Osteoblast (primary cell): Measurements from ENCODE around the gene ZNF789. TPM values are rescaled to one million over a fixed set of nuclear protein-coding genes. Genes with fewer than 3 reads are reported as not detected.

ENCODE experiments used
- DNase-seq: peaks from one replicate; pipeline ENCODE4 v3.0.0; 2011; ENCODE audit warnings: low spot score, mixed read lengths; ENCODE audit not compliant: insufficient read length; ENCODE audit errors: missing footprints
- H2AFZ ChIP-seq: 2 replicates; pipeline ENCODE4 v1.6.0; 2011; ENCODE audit warnings: mild to moderate bottlenecking, low read length
- H3K27ac ChIP-seq: 2 replicates; pipeline ENCODE4 v1.5.1; 2011; ENCODE audit warnings: mild to moderate bottlenecking, low read depth, low read length, moderate library complexity
- H3K27me3 ChIP-seq: 2 replicates; pipeline ENCODE4 v1.6.0; 2012; ENCODE audit warnings: mild to moderate bottlenecking, control low read depth, inconsistent platforms, low read length, moderate library complexity; ENCODE audit not compliant: insufficient read depth
- H3K36me3 ChIP-seq: 2 replicates; pipeline ENCODE4 v1.5.1; 2011; ENCODE audit warnings: mild to moderate bottlenecking, low read length, control low read depth, moderate library complexity; ENCODE audit not compliant: insufficient read depth
- H3K4me1 ChIP-seq: 2 replicates; pipeline ENCODE4 v1.5.1; 2011; ENCODE audit warnings: mild to moderate bottlenecking, low read length, control low read depth, moderate library complexity; ENCODE audit not compliant: insufficient read depth
- H3K4me2 ChIP-seq: 2 replicates; pipeline ENCODE4 v1.6.0; 2011; ENCODE audit warnings: mild to moderate bottlenecking, low read length; ENCODE audit not compliant: insufficient read depth
- H3K4me3 ChIP-seq: fragments of 200-600 bp; sonication (generic); 3 replicates; pipeline ENCODE4 v1.5.1; 2012; ENCODE audit warnings: mild to moderate bottlenecking, low read length, inconsistent platforms; ENCODE audit not compliant: insufficient read depth
- H3K79me2 ChIP-seq: 2 replicates; pipeline ENCODE4 v1.6.0; 2012; ENCODE audit warnings: mild to moderate bottlenecking, low read length, control low read depth, inconsistent platforms; ENCODE audit not compliant: insufficient read depth
- H3K9me3 ChIP-seq: 2 replicates; pipeline ENCODE4 v1.5.1; 2011; ENCODE audit warnings: low read depth, low read length, control low read depth
- H4K20me1 ChIP-seq: 2 replicates; pipeline ENCODE4 v1.6.0; 2012; ENCODE audit warnings: mild to moderate bottlenecking, low read length, control low read depth; ENCODE audit not compliant: insufficient read depth
- total RNA-seq: library from RNA; depleted of rRNA; stranded (reverse); fragments of >200 nt; gene quantifications from 2 replicates; pipeline ENCODE4 v1.2.3, GENCODE V29; 2012
- TF ChIP-seq, protein P1 (sequence below): IDR thresholded peaks from 2 replicates; pipeline ENCODE4 v1.5.1; 2011; ENCODE audit warnings: mild to moderate bottlenecking, low read depth, low read length, moderate library complexity; ENCODE audit errors: extremely low read depth

ZNF789 gene
- total RNA-seq, 1 donor, result 6.9 TPM

DNA sequence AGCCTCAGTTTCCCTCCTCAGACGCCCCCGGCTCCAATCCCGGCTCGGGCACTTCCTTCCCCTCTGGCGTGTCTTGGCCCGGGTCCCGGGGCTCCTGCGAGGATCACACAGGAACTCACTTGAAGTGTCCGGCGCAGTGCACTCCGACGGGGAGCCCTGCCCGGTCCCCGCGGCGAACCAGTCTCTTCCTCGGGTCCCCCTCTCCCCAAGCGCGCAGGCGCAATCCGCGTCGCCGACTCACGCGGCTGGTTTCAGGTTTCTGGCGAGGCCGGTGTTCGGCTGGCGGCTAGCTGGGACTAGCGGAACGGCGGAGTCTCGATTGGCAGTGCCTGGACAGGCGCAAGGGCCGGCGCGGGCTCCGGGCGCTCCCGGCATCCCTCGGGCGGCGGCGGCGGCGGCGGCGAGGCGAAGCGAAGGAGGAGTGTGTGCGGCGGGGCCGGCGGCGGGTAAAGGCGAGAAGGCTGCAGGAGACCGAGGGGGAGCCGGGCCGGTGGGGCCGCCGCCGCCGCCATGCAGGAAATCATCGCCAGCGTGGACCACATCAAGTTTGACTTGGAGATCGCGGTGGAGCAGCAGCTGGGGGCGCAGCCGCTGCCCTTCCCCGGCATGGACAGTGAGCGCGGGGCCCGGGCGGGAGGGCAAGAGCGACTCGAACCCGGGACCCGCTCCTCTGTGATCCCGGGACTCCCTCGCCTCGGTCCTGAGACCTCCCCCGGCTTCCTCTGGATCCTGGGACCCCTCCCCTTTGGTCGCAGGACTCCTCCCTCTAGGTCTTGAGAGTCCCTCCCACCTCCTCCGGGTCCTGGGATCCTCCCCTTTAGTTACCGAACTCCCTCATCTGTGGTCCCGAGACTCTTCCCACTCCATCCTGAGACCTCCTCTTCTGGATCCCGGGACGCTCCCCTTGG is 33.9 kb upstream of the ZNF789 start, which contains the start of the genes CPSF4 and PTCD1:
CPSF4 (plus strand) TSS at position 371 of the 908 bp plus-strand sequence; CDS start at position 511, 140 bp downstream.
PTCD1 (minus strand) TSS at position 226 of the 908 bp plus-strand sequence. CDS start 3,556 bp downstream, outside the sequence.
- TF ChIP-seq, protein P1, sequence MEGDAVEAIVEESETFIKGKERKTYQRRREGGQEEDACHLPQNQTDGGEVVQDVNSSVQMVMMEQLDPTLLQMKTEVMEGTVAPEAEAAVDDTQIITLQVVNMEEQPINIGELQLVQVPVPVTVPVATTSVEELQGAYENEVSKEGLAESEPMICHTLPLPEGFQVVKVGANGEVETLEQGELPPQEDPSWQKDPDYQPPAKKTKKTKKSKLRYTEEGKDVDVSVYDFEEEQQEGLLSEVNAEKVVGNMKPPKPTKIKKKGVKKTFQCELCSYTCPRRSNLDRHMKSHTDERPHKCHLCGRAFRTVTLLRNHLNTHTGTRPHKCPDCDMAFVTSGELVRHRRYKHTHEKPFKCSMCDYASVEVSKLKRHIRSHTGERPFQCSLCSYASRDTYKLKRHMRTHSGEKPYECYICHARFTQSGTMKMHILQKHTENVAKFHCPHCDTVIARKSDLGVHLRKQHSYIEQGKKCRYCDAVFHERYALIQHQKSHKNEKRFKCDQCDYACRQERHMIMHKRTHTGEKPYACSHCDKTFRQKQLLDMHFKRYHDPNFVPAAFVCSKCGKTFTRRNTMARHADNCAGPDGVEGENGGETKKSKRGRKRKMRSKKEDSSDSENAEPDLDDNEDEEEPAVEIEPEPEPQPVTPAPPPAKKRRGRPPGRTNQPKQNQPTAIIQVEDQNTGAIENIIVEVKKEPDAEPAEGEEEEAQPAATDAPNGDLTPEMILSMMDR, result no peak
- Histone ChIP-seq H3K79me2 (peaks cover 63% of the 10 kb centered on the region), H3K4me3 (peak within 1 kb of the TSS; percentile 97), H3K4me1 (peaks cover 23% of the 10 kb centered on the region), H3K27ac (peak within 1 kb of the TSS; percentile 79), H3K36me3 (peaks cover 10% of the 10 kb centered on the region), H3K4me2 (peak within 1 kb of the TSS; percentile 97), H3K9me3 (no peaks in the 10 kb centered on the region), H4K20me1 (peaks cover 12% of the 10 kb centered on the region), H3K27me3 (no peaks in the 10 kb centered on the region), H2AFZ (peak within 1 kb of the TSS; percentile 95)
- peak; percentile 100 for DNase-seq

DNA sequence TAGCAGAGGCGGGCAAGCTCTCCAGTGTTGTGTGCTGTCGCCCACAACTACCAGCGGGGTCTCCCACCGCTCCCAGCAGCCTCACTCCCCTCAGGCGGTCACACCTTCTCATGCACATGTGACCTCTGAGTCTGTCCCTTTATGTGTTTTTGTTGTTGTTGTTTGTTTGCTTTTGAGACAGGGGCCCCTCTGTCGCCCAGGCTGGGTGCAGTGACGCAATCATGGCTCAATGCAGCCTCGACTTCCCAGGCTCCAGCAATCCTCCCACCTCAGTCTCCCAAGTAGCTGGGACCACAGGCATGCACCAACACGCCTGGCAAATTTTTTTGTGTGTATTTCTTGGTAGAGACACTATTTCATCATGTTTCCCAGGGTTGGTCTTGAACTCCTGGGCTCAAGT is 32.5 kb upstream of the ZNF789 start:
- Histone ChIP-seq H3K27ac (peak overlapping the region; percentile 79), H3K27me3 (no peaks in the 10 kb centered on the region), H3K4me1 (peaks cover 23% of the 10 kb centered on the region), H4K20me1 (peaks cover 15% of the 10 kb centered on the region), H2AFZ (no peak overlapping the region), H3K79me2 (peaks cover 65% of the 10 kb centered on the region), H3K4me3 (peak overlapping the region; percentile 97), H3K9me3 (no peaks in the 10 kb centered on the region), H3K4me2 (peak overlapping the region; percentile 97), H3K36me3 (peaks cover 9% of the 10 kb centered on the region)
- TF ChIP-seq, protein P1, result no peak
- no peak for DNase-seq

DNA sequence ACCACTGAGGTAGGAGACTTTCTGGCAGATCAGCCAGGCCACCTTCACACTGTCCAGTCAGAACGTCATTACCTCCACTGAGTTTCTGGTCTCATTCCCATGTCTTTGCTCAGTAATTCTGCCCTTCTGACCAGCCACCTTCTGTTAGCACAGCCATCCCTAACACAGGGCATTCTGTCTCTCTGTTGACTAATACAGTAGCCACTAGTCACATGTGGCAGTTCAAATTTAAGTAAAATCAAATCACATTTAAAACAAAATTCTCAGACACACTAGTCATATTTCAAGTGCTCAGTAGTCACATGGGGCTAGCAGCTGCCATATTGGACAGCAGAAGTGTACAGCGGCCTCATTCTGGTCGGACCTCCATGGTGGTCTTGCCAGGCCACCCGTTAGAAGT is 26.6 kb upstream of the ZNF789 start:
- Histone ChIP-seq H3K27me3 (no peaks in the 10 kb centered on the region), H3K36me3 (peaks cover 46% of the 10 kb centered on the region), H2AFZ (no peak overlapping the region), H3K4me2 (no peak overlapping the region), H3K4me3 (no peak overlapping the region), H3K27ac (no peak overlapping the region), H4K20me1 (peaks cover 12% of the 10 kb centered on the region), H3K9me3 (no peaks in the 10 kb centered on the region), H3K4me1 (peaks cover 5% of the 10 kb centered on the region), H3K79me2 (peaks cover 46% of the 10 kb centered on the region)
- TF ChIP-seq, protein P1, result no peak
- no peak for DNase-seq

DNA sequence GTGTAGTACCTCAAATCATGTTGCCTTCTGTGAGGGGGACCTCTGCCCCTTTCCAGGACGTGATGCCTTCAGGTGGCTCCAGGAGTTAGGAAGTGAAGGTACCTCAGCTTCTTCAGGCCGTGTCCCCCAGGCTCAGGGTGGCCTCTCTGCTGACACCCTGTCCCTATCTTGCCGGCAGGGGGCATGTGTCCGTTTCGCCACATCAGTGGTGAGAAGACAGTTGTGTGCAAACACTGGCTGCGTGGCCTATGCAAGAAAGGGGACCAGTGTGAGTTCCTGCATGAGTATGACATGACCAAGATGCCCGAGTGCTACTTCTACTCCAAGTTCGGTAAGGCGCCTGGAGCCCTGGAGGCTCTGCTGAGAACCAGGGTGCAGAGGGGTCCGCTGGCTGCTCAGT is 24.7 kb upstream of the ZNF789 start:
- peaks cover 38% of the 10 kb centered on the region for H3K79me2 ChIP-seq
- H3K4me1 ChIP-seq, result no peaks in the 10 kb centered on the region
- no peak overlapping the region for H2AFZ ChIP-seq
- peak; percentile 49 for DNase-seq
- H3K4me2 ChIP-seq, result no peak overlapping the region
- peaks cover 13% of the 10 kb centered on the region for H4K20me1 ChIP-seq
- no peaks in the 10 kb centered on the region for H3K27me3 ChIP-seq
- no peaks in the 10 kb centered on the region for H3K9me3 ChIP-seq
- no peak overlapping the region for H3K27ac ChIP-seq
- H3K4me3 ChIP-seq, result no peak overlapping the region
- TF ChIP-seq, protein P1, result no peak
- H3K36me3 ChIP-seq, result peaks cover 48% of the 10 kb centered on the region
